ENCODE data around the gene FIGNL2.
"Not testable (repeated sequence)": the region's sequence is repeated elsewhere in the genome, so short reads cannot be mapped to it uniquely, and the experiment has no call there.

The FIGNL2 gene

GRCh38 chr12:51848326-51848727 lies at the start of gene FIGNL2:
Gene FIGNL2 (minus strand): TSS chr12:51848718. CDS start chr12:51822413, 26,305 bp downstream.
- DNase-seq (ENCODE audit: low read depth in 3 of 3, low spot score in 1 of 3) = no peak

- no peak for DNase-seq (ENCODE audit: low read depth in 3 of 3, low spot score in 1 of 3)
Observed at GRCh38 chr12:51897181-51897580, 48.7 kb upstream of the FIGNL2 start.

- no peak for DNase-seq (ENCODE audit: low read depth in 3 of 3, low spot score in 1 of 3)
Observed at GRCh38 chr12:51896236-51896635, 47.7 kb upstream of the FIGNL2 start.

- DNase-seq (ENCODE audit: low read depth in 3 of 3, low spot score in 1 of 3) = no peak
Observed at GRCh38 chr12:51895378-51896135, 47.0 kb upstream of the FIGNL2 start.

GRCh38 chr12:51893786-51894185 lies 45.3 kb upstream of the FIGNL2 start:
- no peak for DNase-seq (ENCODE audit: low read depth in 3 of 3, low spot score in 1 of 3)

- DNase-seq (ENCODE audit: low read depth in 3 of 3, low spot score in 1 of 3) = no peak
Observed at GRCh38 chr12:51891843-51892242, 43.3 kb upstream of the FIGNL2 start.

- no peak for DNase-seq (ENCODE audit: low read depth in 3 of 3, low spot score in 1 of 3)
Observed at GRCh38 chr12:51890511-51891171, 42.1 kb upstream of the FIGNL2 start.

- DNase-seq (ENCODE audit: low read depth in 3 of 3, low spot score in 1 of 3) = no peak
Observed at GRCh38 chr12:51890133-51890464, 41.6 kb upstream of the FIGNL2 start.

- DNase-seq (ENCODE audit: low read depth in 3 of 3, low spot score in 1 of 3) = no peak
Observed at GRCh38 chr12:51889216-51890132, 41.0 kb upstream of the FIGNL2 start.

- no peak for DNase-seq (ENCODE audit: low read depth in 3 of 3, low spot score in 1 of 3)
Observed at GRCh38 chr12:51888316-51889215, 40.0 kb upstream of the FIGNL2 start.

- no peak for DNase-seq (ENCODE audit: low read depth in 3 of 3, low spot score in 1 of 3)
Observed at GRCh38 chr12:51887476-51888315, 39.2 kb upstream of the FIGNL2 start, which contains the start of gene ANKRD33. Gene ANKRD33 (plus strand): TSS chr12:51888103. CDS start chr12:51888187, 84 bp downstream.

GRCh38 chr12:51886021-51886710 lies 37.6 kb upstream of the FIGNL2 start:
- DNase-seq (ENCODE audit: low read depth in 3 of 3, low spot score in 1 of 3) = peak in 1 of 3 donors; percentile 8

GRCh38 chr12:51885294-51886020 lies 36.9 kb upstream of the FIGNL2 start:
- not testable (repeated sequence) for DNase-seq (ENCODE audit: low read depth in 3 of 3, low spot score in 1 of 3)

GRCh38 chr12:51884676-51885229 lies 36.2 kb upstream of the FIGNL2 start:
- no peak for DNase-seq (ENCODE audit: low read depth in 3 of 3, low spot score in 1 of 3)

GRCh38 chr12:51883998-51884675 lies 35.6 kb upstream of the FIGNL2 start:
- DNase-seq (ENCODE audit: low read depth in 3 of 3, low spot score in 1 of 3) = no peak

- DNase-seq (ENCODE audit: low read depth in 3 of 3, low spot score in 1 of 3) = no peak
Observed at GRCh38 chr12:51883295-51883694, 34.8 kb upstream of the FIGNL2 start.

GRCh38 chr12:51879102-51879501 lies 30.6 kb upstream of the FIGNL2 start:
- DNase-seq (ENCODE audit: low read depth in 3 of 3, low spot score in 1 of 3) = no peak

GRCh38 chr12:51874486-51874885 lies 26.0 kb upstream of the FIGNL2 start:
- DNase-seq (ENCODE audit: low read depth in 3 of 3, low spot score in 1 of 3) = no peak

Measured in stimulated activated CD4-positive, alpha-beta T cell treated with anti-CD3 and anti-CD28 coated beads, TNF-alpha, amount 100 ng/mL, for 1 hour (primary cell).